GM12875 (cell line): ENCODE data around the gene DST.

Experiments used
- H3K4me3 ChIP-seq: one replicate; pipeline ENCODE4 v1.5.1; 2011; ENCODE audit warnings: low read depth, low read length, control low read depth
- CTCF ChIP-seq: IDR thresholded peaks from 2 replicates; pipeline ENCODE4 v1.5.1; 2011; ENCODE audit warnings: low read depth, mild to moderate bottlenecking, control low read depth, inconsistent platforms, low read length, moderate library complexity, borderline replicate concordance; ENCODE audit not compliant: insufficient read depth

The DST gene

GRCh38 chr6:56420296-56420695, 222.4 kb downstream of the DST start:
- H3K4me3 ChIP-seq, result no peak overlapping the region
- no peak for TF ChIP-seq CTCF

GRCh38 chr6:56419191-56419590, 223.5 kb downstream of the DST start:
- no peak for TF ChIP-seq CTCF
- H3K4me3 ChIP-seq, result no peak overlapping the region

GRCh38 chr6:56417823-56418222, 224.9 kb downstream of the DST start:
- no peak for TF ChIP-seq CTCF
- no peak overlapping the region for H3K4me3 ChIP-seq

- no peak overlapping the region for H3K4me3 ChIP-seq
- TF ChIP-seq CTCF, result no peak
Observed at GRCh38 chr6:56416247-56416646, 226.4 kb downstream of the DST start.

GRCh38 chr6:56408976-56409375, 233.7 kb downstream of the DST start:
- TF ChIP-seq CTCF, result no peak
- no peak overlapping the region for H3K4me3 ChIP-seq
